Mesodermal cell (in vitro differentiated cells): ENCODE measurements around the gene RPL36.
"Not testable (repeated sequence)": the region's sequence is repeated elsewhere in the genome, so short reads cannot be mapped to it uniquely, and the experiment has no call there.

ENCODE experiments used
- H3K27ac ChIP-seq: 2 replicates; pipeline ENCODE4 v1.7.0; 2013; ENCODE audit warnings: mild to moderate bottlenecking, low read depth, low read length, moderate library complexity; ENCODE audit not compliant: severe bottlenecking
- H3K36me3 ChIP-seq: 2 replicates; pipeline ENCODE4 v1.7.1; 2013; ENCODE audit warnings: mild to moderate bottlenecking, low read length, moderate library complexity; ENCODE audit not compliant: control insufficient read depth, insufficient read depth
- H3K4me1 ChIP-seq: one replicate; pipeline ENCODE4 v1.7.1; 2013; ENCODE audit warnings: mild to moderate bottlenecking, low read length; ENCODE audit not compliant: insufficient read depth, control insufficient read depth, poor library complexity, severe bottlenecking
- H3K4me3 ChIP-seq: 2 replicates; pipeline ENCODE4 v1.7.0; 2013; ENCODE audit warnings: low read length, control low read depth, mild to moderate bottlenecking; ENCODE audit not compliant: insufficient read depth, poor library complexity, severe bottlenecking; ENCODE audit errors: extremely low read depth
- H3K9me3 ChIP-seq: 2 replicates; pipeline ENCODE4 v1.7.1; 2013; ENCODE audit warnings: mild to moderate bottlenecking, low read length, moderate library complexity; ENCODE audit not compliant: control insufficient read depth
- WGBS, 2 experiments: methylation state at CpG; one replicate each; pipeline ENCODE4 v1.1.5; 2013; ENCODE audit warnings: missing lambda C conversion rate in 2 of 2; ENCODE audit not compliant: insufficient coverage in 2 of 2; 5-methylcytosine and 5-hydroxymethylcytosine counted together

RPL36 gene

DNA sequence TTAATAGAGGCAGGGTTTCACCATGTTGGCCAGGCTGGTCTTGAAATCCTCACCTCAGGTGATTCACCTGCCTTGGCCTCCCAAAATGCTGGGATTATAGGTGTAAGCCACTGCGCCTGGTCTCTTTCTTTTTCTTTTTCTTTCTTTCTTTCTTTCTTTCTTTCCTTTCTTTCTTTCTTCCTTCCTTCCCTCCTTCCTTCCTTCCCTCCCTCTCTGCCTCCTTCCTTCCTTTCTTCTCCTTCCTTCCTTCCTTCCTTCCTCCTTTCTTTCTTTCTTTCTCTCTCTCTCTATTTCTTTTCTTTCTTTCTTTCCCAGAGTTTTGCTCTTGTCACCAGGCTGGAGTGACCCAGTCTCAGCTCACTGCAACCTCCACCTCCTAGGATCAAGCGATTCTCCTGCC is 43.1 kb downstream of the RPL36 start:
- 71 to 100% methylated on average over 2 of the region's 2 CpGs for WGBS, 2 experiments

GRCh38 chr19:5738423-5738822 is 48.3 kb downstream of the RPL36 start:
- no peaks in the 10 kb centered on the region for H3K4me1 ChIP-seq
- H3K36me3 ChIP-seq, result no peaks in the 10 kb centered on the region
- no peak overlapping the region for H3K4me3 ChIP-seq
- WGBS, 2 experiments, result 87 to 89% methylated on average over 4 to 6 of the region's 8 CpGs
- H3K9me3 ChIP-seq, result no peaks in the 10 kb centered on the region
- H3K27ac ChIP-seq, result no peak overlapping the region

More for the DNA sequence above, 43.1 kb downstream of the RPL36 start:
- H3K27ac ChIP-seq, H3K4me3 ChIP-seq, H3K9me3 ChIP-seq, H3K36me3 ChIP-seq, H3K4me1 ChIP-seq: not testable (repeated sequence)
